Measurements from ENCODE around the gene SHKBP1.

Gene SHKBP1, protein sequence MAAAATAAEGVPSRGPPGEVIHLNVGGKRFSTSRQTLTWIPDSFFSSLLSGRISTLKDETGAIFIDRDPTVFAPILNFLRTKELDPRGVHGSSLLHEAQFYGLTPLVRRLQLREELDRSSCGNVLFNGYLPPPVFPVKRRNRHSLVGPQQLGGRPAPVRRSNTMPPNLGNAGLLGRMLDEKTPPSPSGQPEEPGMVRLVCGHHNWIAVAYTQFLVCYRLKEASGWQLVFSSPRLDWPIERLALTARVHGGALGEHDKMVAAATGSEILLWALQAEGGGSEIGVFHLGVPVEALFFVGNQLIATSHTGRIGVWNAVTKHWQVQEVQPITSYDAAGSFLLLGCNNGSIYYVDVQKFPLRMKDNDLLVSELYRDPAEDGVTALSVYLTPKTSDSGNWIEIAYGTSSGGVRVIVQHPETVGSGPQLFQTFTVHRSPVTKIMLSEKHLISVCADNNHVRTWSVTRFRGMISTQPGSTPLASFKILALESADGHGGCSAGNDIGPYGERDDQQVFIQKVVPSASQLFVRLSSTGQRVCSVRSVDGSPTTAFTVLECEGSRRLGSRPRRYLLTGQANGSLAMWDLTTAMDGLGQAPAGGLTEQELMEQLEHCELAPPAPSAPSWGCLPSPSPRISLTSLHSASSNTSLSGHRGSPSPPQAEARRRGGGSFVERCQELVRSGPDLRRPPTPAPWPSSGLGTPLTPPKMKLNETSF

DNA sequence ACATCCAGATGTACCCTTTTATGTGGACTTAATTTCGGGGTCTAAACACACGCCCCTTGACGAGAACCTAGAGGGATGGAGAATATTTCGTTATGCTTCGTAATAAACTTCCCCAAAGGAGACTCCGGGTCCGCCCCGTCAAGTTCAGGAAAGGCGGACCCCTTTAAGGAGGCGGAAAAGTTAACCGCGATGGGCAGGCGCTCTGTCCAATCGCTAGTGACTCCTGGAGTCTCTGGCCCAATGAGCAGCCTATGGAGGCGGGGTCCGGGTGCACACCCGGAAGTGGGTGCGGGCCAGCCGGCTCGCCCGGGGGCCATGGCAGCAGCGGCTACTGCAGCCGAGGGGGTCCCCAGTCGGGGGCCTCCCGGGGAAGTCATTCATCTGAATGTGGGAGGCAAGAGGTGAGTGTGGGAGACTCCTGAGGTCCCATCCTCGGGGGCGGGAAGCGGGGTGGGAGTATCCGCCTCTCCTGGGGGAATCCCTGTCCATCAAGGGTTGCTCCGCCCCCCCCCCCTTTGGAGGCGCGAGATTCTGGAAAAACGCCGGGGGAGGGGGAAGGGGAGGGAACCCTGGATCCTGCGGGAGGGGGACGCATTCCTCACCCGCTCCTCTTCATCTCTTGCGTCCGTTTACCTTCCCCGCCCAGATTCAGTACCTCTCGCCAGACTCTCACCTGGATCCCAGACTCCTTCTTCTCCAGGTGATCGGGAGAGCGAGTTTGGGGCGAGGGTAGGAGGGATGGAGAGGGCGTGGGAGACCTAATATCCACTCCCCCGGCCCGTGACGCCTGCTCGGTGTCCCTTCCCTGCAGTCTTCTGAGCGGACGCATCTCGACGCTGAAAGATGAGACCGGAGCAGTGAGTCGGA lies at the start of gene SHKBP1:
TSS of gene SHKBP1 (plus strand) at position 289 of the 867 bp plus-strand sequence. CDS start at position 316, 27 bp downstream.
- H3K27ac ChIP-seq (ENCODE audit: low read length): peak within 1 kb of the TSS; percentile 39
- H3K27me3 ChIP-seq (ENCODE audit: low read depth, low read length): no peaks in the 10 kb centered on the region
- H3K9me3 ChIP-seq (ENCODE audit: control insufficient read depth in 1 of 2, low read length in 2 of 2): no peaks in the 10 kb centered on the region
- H3K4me1 ChIP-seq (ENCODE audit: control insufficient read depth in 1 of 2, insufficient read depth in 2 of 2, low read length in 2 of 2): peaks cover 0 to 19% of the 10 kb centered on the region in 2 donors
- H3K4me3 ChIP-seq (ENCODE audit: low read depth in 1 of 2, low read length in 2 of 2): peak within 1 kb of the TSS; percentile 86 to 87
- peaks cover 0 to 17% of the 10 kb centered on the region in 2 donors for H3K36me3 ChIP-seq (ENCODE audit: control insufficient read depth in 1 of 2, insufficient read depth in 2 of 2, low read length in 2 of 2)

DNA sequence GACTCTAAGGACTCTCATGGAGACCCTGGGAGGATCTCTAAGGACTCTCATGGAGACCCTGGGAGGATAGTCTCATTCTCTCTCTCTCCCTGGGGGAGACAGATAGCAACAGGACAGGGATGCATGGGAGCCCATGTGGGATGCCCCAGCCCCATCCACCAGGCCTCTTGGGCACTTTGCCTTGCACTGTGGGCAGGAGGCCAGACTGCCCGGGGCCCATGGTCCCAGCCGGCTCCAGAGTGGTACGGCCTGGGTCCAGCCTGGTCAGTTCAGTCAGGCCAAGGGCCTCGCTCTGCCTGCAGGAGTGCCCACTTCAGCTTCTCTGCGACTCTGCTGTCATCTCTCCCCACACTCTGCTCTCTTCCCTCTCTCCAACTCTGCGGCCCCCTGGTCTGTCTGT lies 48.6 kb upstream of the SHKBP1 start:
- H3K4me1 ChIP-seq (ENCODE audit: control insufficient read depth in 1 of 2, insufficient read depth in 2 of 2, low read length in 2 of 2): peaks cover 0 to 10% of the 10 kb centered on the region in 2 donors
- no peaks in the 10 kb centered on the region for H3K36me3 ChIP-seq (ENCODE audit: control insufficient read depth in 1 of 2, insufficient read depth in 2 of 2, low read length in 2 of 2)
- H3K27ac ChIP-seq (ENCODE audit: low read length): no peak overlapping the region

DNA sequence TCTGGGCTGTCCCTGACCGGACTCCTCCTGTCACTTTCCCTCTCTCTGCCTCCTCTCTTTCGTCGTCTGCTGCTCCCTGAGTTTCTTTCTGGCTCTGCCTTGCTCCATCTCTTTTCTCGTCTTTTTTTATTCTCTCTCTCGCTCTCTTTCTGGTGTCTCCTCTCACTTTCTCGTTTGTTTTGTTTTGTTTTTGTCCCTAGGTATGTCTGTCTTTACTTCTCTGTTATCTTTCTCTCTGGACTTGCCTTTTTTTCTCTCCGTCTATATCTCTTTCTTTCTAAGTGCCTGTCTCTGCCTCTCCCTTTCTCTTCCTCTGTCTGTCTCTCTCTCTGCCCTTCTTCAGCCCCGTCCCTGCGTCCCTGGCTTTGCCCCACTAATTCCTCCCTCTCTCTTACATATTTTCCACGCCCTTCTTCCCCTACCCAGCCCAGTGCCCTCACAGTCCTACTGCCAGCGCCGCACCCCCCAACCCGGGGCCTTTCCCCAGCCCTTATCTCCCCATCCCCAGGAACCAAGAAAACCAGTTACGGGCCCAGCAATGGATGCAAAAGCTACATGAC lies 48.1 kb upstream of the SHKBP1 start:
- Histone ChIP-seq H3K36me3 (ENCODE audit: control insufficient read depth in 1 of 2, insufficient read depth in 2 of 2, low read length in 2 of 2) (peaks cover 0 to 3% of the 10 kb centered on the region in 2 donors), H3K9me3 (ENCODE audit: control insufficient read depth in 1 of 2, low read length in 2 of 2) (no peaks in the 10 kb centered on the region), H3K27me3 (ENCODE audit: low read depth, low read length) (no peaks in the 10 kb centered on the region), H3K4me1 (ENCODE audit: control insufficient read depth in 1 of 2, insufficient read depth in 2 of 2, low read length in 2 of 2) (peaks cover 0 to 10% of the 10 kb centered on the region in 2 donors), H3K4me3 (ENCODE audit: low read depth in 1 of 2, low read length in 2 of 2) (peak overlapping the region in 1 of 2 donors; percentile 64), H3K27ac (ENCODE audit: low read length) (no peak overlapping the region)

More for the DNA sequence above, 48.6 kb upstream of the SHKBP1 start:
- no peak overlapping the region for H3K4me3 ChIP-seq (ENCODE audit: low read depth in 1 of 2, low read length in 2 of 2)
- H3K9me3 ChIP-seq (ENCODE audit: control insufficient read depth in 1 of 2, low read length in 2 of 2): no peaks in the 10 kb centered on the region
- no peaks in the 10 kb centered on the region for H3K27me3 ChIP-seq (ENCODE audit: low read depth, low read length)

DNA sequence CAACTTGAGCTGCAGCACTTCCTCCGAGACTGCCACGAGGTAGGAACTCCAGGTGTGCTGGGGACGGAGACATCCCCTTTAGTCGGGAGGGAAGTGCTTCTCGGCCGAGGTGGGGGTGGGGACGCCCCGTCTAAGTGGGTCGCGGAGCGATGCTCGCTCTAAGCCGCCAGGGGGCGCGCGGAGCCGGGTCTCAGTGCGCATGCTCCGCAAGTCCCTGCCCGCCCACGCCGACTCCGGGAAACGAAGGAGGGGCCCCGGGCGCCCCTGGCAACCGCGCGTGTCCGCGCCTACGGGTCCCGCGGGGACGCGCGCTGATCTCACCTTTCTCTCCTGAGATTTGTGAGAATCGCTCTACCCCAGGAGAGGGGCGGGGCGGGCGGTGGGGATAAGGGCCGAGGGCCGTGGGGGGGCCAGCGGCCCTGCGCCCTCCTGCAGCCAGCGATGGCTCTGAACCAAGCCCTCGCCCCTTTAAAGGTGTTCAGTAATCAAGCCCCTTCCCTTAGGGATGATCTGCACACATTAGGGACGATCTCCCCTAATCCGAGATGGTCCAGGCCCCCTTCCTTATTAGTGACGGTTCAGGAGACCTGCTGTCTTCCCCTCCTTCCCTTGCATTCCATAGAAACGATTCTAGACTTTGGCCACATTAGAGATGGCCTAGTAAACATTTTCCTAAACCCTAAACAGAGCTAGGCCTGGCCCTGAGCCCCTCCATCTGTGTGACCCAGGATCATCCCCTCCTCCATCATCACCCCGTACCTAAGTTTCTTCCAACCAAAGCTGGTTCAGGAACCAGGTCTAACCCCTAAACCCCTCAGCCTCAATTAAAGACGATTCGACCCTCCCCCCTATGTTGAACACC lies 47.3 kb upstream of the SHKBP1 start:
- Histone ChIP-seq H3K4me1 (ENCODE audit: control insufficient read depth in 1 of 2, insufficient read depth in 2 of 2, low read length in 2 of 2) (peaks cover 0 to 10% of the 10 kb centered on the region in 2 donors), H3K27me3 (ENCODE audit: low read depth, low read length) (no peaks in the 10 kb centered on the region), H3K9me3 (ENCODE audit: control insufficient read depth in 1 of 2, low read length in 2 of 2) (peaks cover 0 to 3% of the 10 kb centered on the region in 2 donors), H3K4me3 (ENCODE audit: low read depth in 1 of 2, low read length in 2 of 2) (peak overlapping the region; percentile 60 to 64), H3K36me3 (ENCODE audit: control insufficient read depth in 1 of 2, insufficient read depth in 2 of 2, low read length in 2 of 2) (peaks cover 0 to 10% of the 10 kb centered on the region in 2 donors), H3K27ac (ENCODE audit: low read length) (no peak overlapping the region)

- peaks cover 0 to 5% of the 10 kb centered on the region in 2 donors for H3K9me3 ChIP-seq (ENCODE audit: control insufficient read depth in 1 of 2, low read length in 2 of 2)
- H3K4me3 ChIP-seq (ENCODE audit: low read depth in 1 of 2, low read length in 2 of 2): peak overlapping the region in 1 of 2 donors; percentile 64
- no peak overlapping the region for H3K27ac ChIP-seq (ENCODE audit: low read length)
- peaks cover 0 to 10% of the 10 kb centered on the region in 2 donors for H3K4me1 ChIP-seq (ENCODE audit: control insufficient read depth in 1 of 2, insufficient read depth in 2 of 2, low read length in 2 of 2)
- H3K36me3 ChIP-seq (ENCODE audit: control insufficient read depth in 1 of 2, insufficient read depth in 2 of 2, low read length in 2 of 2): peaks cover 0 to 13% of the 10 kb centered on the region in 2 donors
- H3K27me3 ChIP-seq (ENCODE audit: low read depth, low read length): no peaks in the 10 kb centered on the region
These were observed 46.4 kb upstream of the SHKBP1 start for GRCh38 chr19:40530091-40530901.

DNA sequence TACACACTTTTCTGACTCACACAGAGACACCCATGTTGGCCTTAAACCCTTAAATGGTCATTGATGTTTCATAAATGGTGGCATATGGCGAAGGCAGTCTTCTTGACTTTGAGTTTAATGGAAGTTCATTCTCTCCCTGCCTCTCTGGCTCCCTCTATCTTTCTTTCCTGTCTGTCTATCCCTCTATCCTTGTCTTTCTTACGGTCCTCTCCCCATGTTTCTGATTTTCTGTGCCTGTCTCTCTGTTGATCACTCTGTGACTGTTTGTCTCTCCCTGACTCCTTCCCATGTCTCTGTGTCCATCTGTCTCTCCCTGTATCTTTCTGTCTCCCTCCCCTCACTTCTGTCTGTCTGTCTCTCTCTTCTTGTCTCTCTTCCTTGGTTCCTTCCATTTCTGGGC lies 43.2 kb upstream of the SHKBP1 start:
- Histone ChIP-seq H3K4me3 (ENCODE audit: low read depth in 1 of 2, low read length in 2 of 2) (no peak overlapping the region), H3K36me3 (ENCODE audit: control insufficient read depth in 1 of 2, insufficient read depth in 2 of 2, low read length in 2 of 2) (peaks cover 0 to 13% of the 10 kb centered on the region in 2 donors), H3K9me3 (ENCODE audit: control insufficient read depth in 1 of 2, low read length in 2 of 2) (peaks cover 0 to 5% of the 10 kb centered on the region in 2 donors), H3K4me1 (ENCODE audit: control insufficient read depth in 1 of 2, insufficient read depth in 2 of 2, low read length in 2 of 2) (peaks cover 0 to 10% of the 10 kb centered on the region in 2 donors), H3K27ac (ENCODE audit: low read length) (no peak overlapping the region), H3K27me3 (ENCODE audit: low read depth, low read length) (no peaks in the 10 kb centered on the region)

- Histone ChIP-seq H3K4me1 (ENCODE audit: control insufficient read depth in 1 of 2, insufficient read depth in 2 of 2, low read length in 2 of 2) (peaks cover 0 to 10% of the 10 kb centered on the region in 2 donors), H3K27me3 (ENCODE audit: low read depth, low read length) (no peaks in the 10 kb centered on the region), H3K9me3 (ENCODE audit: control insufficient read depth in 1 of 2, low read length in 2 of 2) (peaks cover 0 to 5% of the 10 kb centered on the region in 2 donors), H3K36me3 (ENCODE audit: control insufficient read depth in 1 of 2, insufficient read depth in 2 of 2, low read length in 2 of 2) (peaks cover 0 to 13% of the 10 kb centered on the region in 2 donors), H3K4me3 (ENCODE audit: low read depth in 1 of 2, low read length in 2 of 2) (no peak overlapping the region), H3K27ac (ENCODE audit: low read length) (no peak overlapping the region)
These were observed 42.5 kb upstream of the SHKBP1 start for GRCh38 chr19:40534148-40534547.

- Histone ChIP-seq H3K36me3 (ENCODE audit: control insufficient read depth in 1 of 2, insufficient read depth in 2 of 2, low read length in 2 of 2) (peaks cover 0 to 5% of the 10 kb centered on the region in 2 donors), H3K27ac (ENCODE audit: low read length) (no peak overlapping the region), H3K27me3 (ENCODE audit: low read depth, low read length) (no peaks in the 10 kb centered on the region), H3K4me1 (ENCODE audit: control insufficient read depth in 1 of 2, insufficient read depth in 2 of 2, low read length in 2 of 2) (no peaks in the 10 kb centered on the region), H3K4me3 (ENCODE audit: low read depth in 1 of 2, low read length in 2 of 2) (no peak overlapping the region), H3K9me3 (ENCODE audit: control insufficient read depth in 1 of 2, low read length in 2 of 2) (peaks cover 0 to 4% of the 10 kb centered on the region in 2 donors)
These were observed 37.6 kb upstream of the SHKBP1 start for GRCh38 chr19:40539070-40539469.

- Histone ChIP-seq H3K36me3 (ENCODE audit: control insufficient read depth in 1 of 2, insufficient read depth in 2 of 2, low read length in 2 of 2) (no peaks in the 10 kb centered on the region), H3K9me3 (ENCODE audit: control insufficient read depth in 1 of 2, low read length in 2 of 2) (no peaks in the 10 kb centered on the region), H3K4me3 (ENCODE audit: low read depth in 1 of 2, low read length in 2 of 2) (no peak overlapping the region), H3K4me1 (ENCODE audit: control insufficient read depth in 1 of 2, insufficient read depth in 2 of 2, low read length in 2 of 2) (no peaks in the 10 kb centered on the region), H3K27ac (ENCODE audit: low read length) (no peak overlapping the region), H3K27me3 (ENCODE audit: low read depth, low read length) (no peaks in the 10 kb centered on the region)
These were observed 34.3 kb upstream of the SHKBP1 start for GRCh38 chr19:40542202-40542859.
